ENCODE results near the gene COCH. TPM values are rescaled to one million over a fixed set of nuclear protein-coding genes. Genes with fewer than 3 reads are reported as not detected.

COCH gene
- total RNA-seq, 1 donor from 2014 or later: 16.9 TPM

DNA sequence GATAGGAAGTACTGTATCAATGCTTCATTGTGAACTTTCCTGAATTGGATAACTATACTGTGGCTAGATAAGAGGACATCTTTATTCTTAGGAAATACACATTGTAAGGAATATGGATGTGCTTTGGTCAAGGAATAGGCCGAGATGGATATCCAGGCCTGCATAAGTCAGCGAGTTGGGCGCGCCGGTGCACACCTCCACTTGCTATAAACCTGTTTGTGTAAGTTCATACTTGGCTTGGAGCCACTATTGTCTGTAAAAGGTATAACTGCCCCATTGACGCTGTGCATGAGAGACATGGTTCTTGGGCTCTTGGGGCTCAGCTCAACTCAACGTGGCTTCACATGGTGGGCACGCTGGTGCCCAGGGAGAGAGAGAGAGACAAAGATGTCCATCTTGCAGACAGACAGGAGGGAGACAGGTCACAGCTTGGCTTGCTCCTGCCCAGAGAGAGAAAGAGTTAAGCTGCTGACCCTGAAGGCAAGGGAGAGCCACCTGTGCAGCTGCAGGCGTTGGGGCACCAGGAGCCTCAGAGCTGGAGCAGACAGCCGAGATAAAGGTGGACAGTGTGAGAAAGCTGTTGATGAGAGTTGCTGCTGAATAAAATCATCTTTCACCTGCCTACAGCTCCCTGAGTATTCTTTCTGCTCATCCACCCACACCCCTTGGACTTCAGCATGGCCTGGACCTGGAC is 34.1 kb upstream of the COCH start:
- Mint-ChIP-seq H3K36me3 (ENCODE audit: low read depth) (no peaks in the 10 kb centered on the region), H3K27ac (ENCODE audit: unreplicated experiment) (no peak overlapping the region), H3K4me1 (no peaks in the 10 kb centered on the region), H3K4me3 (no peak overlapping the region), H3K27me3 (ENCODE audit: low read depth) (peaks cover 7% of the 10 kb centered on the region), H3K9me3 (peaks cover 6% of the 10 kb centered on the region)
- no peak for DNase-seq (ENCODE audit: low read depth, low spot score)
- TF ChIP-seq CTCF (conservative IDR thresholded peaks at IDR 0.05): no peak

GRCh38 chr14:30842431-30842830 is 31.9 kb upstream of the COCH start:
- H3K9me3 Mint-ChIP-seq: peaks cover 2% of the 10 kb centered on the region
- H3K27me3 Mint-ChIP-seq (ENCODE audit: low read depth): peaks cover 21% of the 10 kb centered on the region
- H3K4me1 Mint-ChIP-seq: no peaks in the 10 kb centered on the region
- no peak for TF ChIP-seq CTCF (conservative IDR thresholded peaks at IDR 0.05)
- no peak for DNase-seq (ENCODE audit: low read depth, low spot score)
- no peak overlapping the region for H3K4me3 Mint-ChIP-seq
- no peak overlapping the region for H3K27ac Mint-ChIP-seq (ENCODE audit: unreplicated experiment)
- H3K36me3 Mint-ChIP-seq (ENCODE audit: low read depth): no peaks in the 10 kb centered on the region

- H3K27ac Mint-ChIP-seq (ENCODE audit: unreplicated experiment): no peak overlapping the region
- H3K4me1 Mint-ChIP-seq: no peaks in the 10 kb centered on the region
- no peak overlapping the region for H3K4me3 Mint-ChIP-seq
- peaks cover 2% of the 10 kb centered on the region for H3K9me3 Mint-ChIP-seq
- no peaks in the 10 kb centered on the region for H3K36me3 Mint-ChIP-seq (ENCODE audit: low read depth)
- TF ChIP-seq CTCF (conservative IDR thresholded peaks at IDR 0.05): no peak
- H3K27me3 Mint-ChIP-seq (ENCODE audit: low read depth): peaks cover 27% of the 10 kb centered on the region
- no peak for DNase-seq (ENCODE audit: low read depth, low spot score)
Measured at GRCh38 chr14:30848449-30849240, 25.7 kb upstream of the COCH start.

DNA sequence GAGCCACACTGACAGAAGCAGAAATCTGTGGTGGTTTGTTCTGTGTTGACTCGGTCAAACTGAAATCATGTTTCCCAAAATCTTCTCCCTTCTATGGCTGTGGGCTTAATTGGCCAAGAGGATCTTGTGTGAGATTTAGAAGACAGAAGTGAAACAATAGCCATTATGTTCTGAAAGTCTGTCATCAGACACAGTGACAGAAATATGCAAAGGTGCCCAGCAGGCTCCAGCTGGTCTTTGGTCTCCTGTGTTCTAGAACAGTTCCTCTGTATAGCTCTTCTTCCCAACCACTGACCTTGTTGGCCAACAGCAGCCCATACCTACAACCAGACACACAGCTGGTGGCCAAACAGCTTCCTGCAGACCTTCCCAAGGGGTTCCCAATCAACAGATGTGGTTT is 25.0 kb upstream of the COCH start:
- Mint-ChIP-seq H3K4me3 (no peak overlapping the region), H3K27ac (ENCODE audit: unreplicated experiment) (no peak overlapping the region), H3K36me3 (ENCODE audit: low read depth) (no peaks in the 10 kb centered on the region), H3K4me1 (no peaks in the 10 kb centered on the region), H3K27me3 (ENCODE audit: low read depth) (peaks cover 27% of the 10 kb centered on the region), H3K9me3 (no peaks in the 10 kb centered on the region)
- no peak for DNase-seq (ENCODE audit: low read depth, low spot score)
- no peak for TF ChIP-seq CTCF (conservative IDR thresholded peaks at IDR 0.05)

DNA sequence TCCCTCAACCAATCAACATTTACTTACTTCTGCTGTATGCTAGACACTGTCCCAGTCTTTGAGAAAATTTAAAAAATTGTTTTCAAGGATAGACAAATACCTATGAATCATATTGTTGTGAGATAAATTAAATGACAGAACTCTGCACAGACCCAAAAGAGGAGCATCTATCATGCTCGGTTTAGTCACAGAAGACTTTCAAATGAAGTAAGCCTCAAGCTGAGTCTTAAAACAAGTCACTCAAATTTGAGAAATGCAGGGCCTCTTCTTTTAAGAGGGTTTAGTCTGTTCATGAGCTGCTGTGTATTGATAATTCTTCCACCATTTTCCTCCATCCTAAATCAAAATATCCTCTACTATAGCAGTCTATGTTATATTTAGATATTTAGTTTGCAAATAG is 24.4 kb upstream of the COCH start:
- no peak for DNase-seq (ENCODE audit: low read depth, low spot score)
- no peaks in the 10 kb centered on the region for H3K4me1 Mint-ChIP-seq
- no peak for TF ChIP-seq CTCF (conservative IDR thresholded peaks at IDR 0.05)
- no peak overlapping the region for H3K4me3 Mint-ChIP-seq
- H3K27me3 Mint-ChIP-seq (ENCODE audit: low read depth): peaks cover 26% of the 10 kb centered on the region
- H3K36me3 Mint-ChIP-seq (ENCODE audit: low read depth): no peaks in the 10 kb centered on the region
- H3K27ac Mint-ChIP-seq (ENCODE audit: unreplicated experiment): no peak overlapping the region
- no peaks in the 10 kb centered on the region for H3K9me3 Mint-ChIP-seq
